DMS153 (cell line): Measurements from ENCODE around the gene AADAT.
"Not testable (repeated sequence)": the region's sequence is repeated elsewhere in the genome, so short reads cannot be mapped to it uniquely, and the experiment has no call there.

ENCODE experiments used
- DNase-seq: peaks from one replicate; lab custom pipeline; 2025; lab: John Stamatoyannopoulos, UW

The AADAT gene

GRCh38 chr4:170089274-170089667 is 485 bp downstream of the AADAT start:
- DNase-seq = peak; percentile 3

- DNase-seq = no peak
Measured at GRCh38 chr4:170088716-170089115, 1.0 kb downstream of the AADAT start.

GRCh38 chr4:170087163-170087700 is 2.5 kb downstream of the AADAT start:
- no peak for DNase-seq

- no peak for DNase-seq
Measured at GRCh38 chr4:170083541-170083940, 6.2 kb downstream of the AADAT start.

GRCh38 chr4:170080496-170080895 is 9.3 kb downstream of the AADAT start:
- DNase-seq = no peak

GRCh38 chr4:170079981-170080380 is 9.8 kb downstream of the AADAT start:
- no peak for DNase-seq

GRCh38 chr4:170071196-170071595 is 18.6 kb downstream of the AADAT start:
- DNase-seq = no peak

GRCh38 chr4:170068438-170069128 is 21.2 kb downstream of the AADAT start:
- DNase-seq = no peak

- DNase-seq = no peak
Measured at GRCh38 chr4:170059421-170059820, 30.3 kb downstream of the AADAT start.

- no peak for DNase-seq
Measured at GRCh38 chr4:170058826-170059225, 30.9 kb downstream of the AADAT start.

- no peak for DNase-seq
Measured at GRCh38 chr4:170057866-170058265, 31.9 kb downstream of the AADAT start.

- no peak for DNase-seq
Measured at GRCh38 chr4:170052919-170053318, 36.8 kb downstream of the AADAT start.

- no peak for DNase-seq
Measured at GRCh38 chr4:170051402-170051801, 38.4 kb downstream of the AADAT start.

GRCh38 chr4:170049766-170050165 is 40.0 kb downstream of the AADAT start:
- DNase-seq = no peak

- peak; percentile 44 for DNase-seq
Measured at GRCh38 chr4:170047771-170048354, 41.9 kb downstream of the AADAT start.

GRCh38 chr4:170046156-170046555 is 43.6 kb downstream of the AADAT start:
- DNase-seq = not testable (repeated sequence)

- DNase-seq = no peak
Measured at GRCh38 chr4:170040031-170040680, 49.6 kb downstream of the AADAT start.

- DNase-seq = no peak
Measured at GRCh38 chr4:170038769-170039168, 51.0 kb downstream of the AADAT start.

- DNase-seq = no peak
Measured at GRCh38 chr4:170038232-170038631, 51.5 kb downstream of the AADAT start.

GRCh38 chr4:170037481-170037880 is 52.3 kb downstream of the AADAT start:
- DNase-seq = no peak

GRCh38 chr4:170035845-170036244 is 53.9 kb downstream of the AADAT start:
- DNase-seq = no peak

GRCh38 chr4:170035231-170035630 is 54.5 kb downstream of the AADAT start:
- no peak for DNase-seq

GRCh38 chr4:170033999-170034398 is 55.8 kb downstream of the AADAT start:
- DNase-seq = no peak
